A204.1 (cell line): ENCODE measurements around the gene EFCAB5.
A peak's percentile ranks its signal among the peaks of the same experiment; 100 is the strongest.
"Not testable (repeated sequence)": the region's sequence is repeated elsewhere in the genome, so short reads cannot be mapped to it uniquely, and the experiment has no call there.

Source experiments
- FAIRE-seq: peaks from 2 replicates; lab custom pipeline; 2012; peaks lifted over from hg19 to GRCh38; lab: Jason Lieb, UNC

Gene EFCAB5

DNA sequence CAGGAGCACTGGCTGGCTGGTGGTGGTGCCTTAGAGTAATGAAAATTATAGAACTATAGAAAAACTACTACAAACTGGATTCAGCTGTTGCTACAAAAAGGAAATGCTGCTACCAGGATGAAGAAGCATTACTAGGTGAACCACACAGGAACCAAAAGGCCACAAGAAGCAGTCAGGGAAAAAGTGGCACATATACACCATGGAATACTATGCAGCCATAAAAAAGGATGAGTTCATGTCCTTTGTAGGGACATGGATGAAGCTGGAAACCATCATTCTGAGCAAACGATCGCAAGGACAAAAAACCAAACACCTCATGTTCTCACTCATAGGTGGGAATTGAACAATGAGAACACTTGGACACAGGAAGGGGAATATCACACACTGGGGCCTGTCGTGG lies 5.5 kb upstream of the EFCAB5 start:
- FAIRE-seq = not testable (repeated sequence)

DNA sequence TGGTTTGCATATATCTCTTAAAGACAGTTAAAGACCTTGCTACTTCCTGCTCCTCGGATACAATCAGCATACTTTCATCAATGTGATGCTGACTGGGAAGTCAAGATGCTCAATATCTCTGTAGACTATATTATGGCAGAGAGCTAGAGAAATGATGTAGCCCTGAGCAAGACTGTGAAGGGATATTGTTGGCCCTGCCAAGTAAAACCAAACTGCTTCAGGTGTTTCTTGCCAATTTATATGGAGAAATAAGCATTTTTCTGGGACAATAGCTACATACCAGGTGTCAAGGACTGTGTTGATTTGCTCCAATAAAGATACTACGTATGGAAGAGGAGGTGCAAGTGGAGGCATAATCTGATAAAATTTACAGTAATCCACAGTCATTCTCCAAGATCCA lies 4.7 kb upstream of the EFCAB5 start:
- FAIRE-seq = no peak

DNA sequence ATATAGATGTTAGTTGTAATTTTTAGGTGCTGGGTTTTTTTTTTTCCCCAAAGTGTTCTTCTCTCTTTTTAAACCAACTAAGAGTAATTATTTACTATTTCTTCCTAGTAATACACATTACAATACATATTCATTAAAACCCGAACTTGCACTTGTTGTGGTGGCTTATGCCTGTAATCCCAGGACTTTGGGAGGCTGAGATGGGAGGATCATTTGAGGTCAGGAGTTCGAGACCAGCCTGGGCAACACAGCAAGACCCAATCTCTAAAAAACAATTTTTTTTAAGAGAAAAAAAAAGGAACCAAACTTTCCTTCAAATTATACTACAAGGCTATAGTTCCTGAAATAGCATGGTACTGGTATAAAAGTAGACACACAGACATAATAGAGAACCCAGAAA lies 3.8 kb downstream of the EFCAB5 start:
- FAIRE-seq = peak; percentile 16

DNA sequence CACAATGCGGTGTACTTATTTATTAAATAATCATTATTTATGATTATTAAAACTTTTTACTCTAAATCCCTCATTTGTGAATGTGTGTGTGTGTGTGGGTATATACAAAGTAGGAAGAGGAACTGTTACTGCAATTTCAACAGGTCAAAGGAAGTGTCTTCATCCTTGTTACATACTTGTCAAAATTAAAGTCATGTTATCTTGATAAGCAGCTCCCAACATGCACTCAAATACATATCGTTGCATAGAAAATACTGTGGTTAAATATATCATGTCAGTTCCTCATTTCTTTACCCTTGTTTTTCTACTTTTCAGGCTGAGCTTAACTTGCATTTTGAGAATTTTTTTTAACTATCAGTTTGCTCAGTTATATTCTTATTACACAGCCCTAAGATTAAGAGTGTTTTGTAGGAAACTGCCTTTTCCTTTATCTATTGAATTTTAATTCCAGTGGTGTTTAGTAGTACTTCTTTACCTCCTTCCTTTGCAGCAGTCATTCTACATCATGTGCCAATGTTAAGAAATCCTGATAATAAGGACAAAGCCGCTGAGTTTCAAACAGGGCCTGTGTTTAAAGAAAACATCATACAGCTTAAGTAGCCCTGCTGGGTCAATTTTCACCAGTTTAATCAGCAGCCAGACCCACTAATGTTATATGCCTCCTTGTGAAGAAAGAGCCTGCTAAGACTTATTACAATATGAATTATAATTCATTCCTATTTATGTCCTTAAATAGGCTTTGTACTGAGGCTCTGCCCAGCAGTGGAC lies 7.2 kb downstream of the EFCAB5 start:
- no peak for FAIRE-seq

DNA sequence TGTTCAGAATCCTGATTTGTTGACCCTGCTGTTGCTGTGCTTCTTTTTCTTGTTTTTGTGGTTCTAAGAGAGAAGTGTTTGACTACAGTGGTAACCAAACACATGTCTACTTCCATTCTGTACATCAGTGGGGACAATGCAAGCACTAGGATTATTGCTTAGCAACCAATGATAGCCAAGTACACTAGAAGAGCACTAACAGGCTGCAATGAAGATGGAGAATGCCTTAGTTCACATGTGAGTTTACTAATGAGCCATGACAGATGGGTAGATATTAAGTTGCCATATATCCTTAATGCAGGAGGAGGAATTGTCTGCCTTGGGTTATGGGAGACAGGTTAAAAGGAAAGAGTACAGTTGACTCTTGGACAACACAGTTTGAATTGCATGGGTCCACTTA lies 8.3 kb downstream of the EFCAB5 start:
- no peak for FAIRE-seq

DNA sequence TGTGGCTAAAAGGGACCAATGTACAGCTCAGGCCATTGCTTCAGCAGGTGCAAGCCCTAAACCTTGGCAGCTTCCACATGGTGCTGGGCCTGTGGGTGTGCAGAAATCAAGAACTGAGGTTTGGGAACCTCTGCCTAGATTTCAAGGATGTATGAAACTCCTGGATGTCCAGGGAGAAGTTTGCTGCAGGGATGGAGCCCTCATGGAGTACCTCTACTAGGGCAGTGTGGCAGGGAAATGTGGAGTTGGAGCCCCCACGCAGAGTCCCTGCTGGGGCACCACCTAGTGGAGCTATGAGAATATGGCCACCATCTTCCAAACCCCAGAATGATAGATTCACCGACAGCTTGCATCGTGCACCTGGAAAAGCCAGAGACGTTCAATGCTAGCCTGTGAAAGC lies 13.0 kb downstream of the EFCAB5 start:
- FAIRE-seq = no peak

DNA sequence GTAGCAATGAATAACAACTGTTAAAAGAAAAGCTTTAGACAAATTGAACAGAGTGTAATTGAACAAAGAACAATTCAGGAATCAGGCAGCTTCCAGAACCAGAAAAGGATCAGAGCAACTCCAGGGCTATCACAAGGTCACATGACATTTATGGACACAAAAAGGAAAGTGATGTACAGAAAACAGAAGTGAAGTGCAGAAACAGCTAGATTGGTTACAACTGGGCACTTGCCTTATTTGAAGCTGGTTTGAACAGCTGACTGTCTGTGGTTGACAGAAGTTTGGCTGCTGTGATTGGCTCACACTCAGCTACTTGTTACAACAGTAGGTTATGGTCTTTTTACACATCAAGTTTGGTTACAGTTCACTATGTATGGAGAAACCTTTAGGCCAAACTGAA lies 14.8 kb downstream of the EFCAB5 start:
- no peak for FAIRE-seq

DNA sequence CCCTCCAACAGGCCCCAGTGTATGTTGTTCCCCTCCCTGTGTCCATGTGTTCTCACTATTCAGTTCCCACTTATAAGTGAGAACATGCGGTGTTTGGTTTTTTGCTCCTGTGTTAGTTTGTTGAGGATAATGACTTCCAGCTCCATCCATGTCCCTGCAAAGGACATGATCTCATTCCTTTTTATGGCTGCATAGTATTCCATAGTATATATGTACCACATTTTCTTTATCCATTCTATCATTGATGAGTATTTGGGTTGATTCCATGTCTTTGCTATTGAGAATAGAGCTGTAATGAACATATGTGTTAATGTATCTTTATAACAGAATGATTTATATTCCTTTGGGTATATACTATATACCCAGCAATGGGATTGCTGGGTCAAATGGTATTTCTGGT lies 16.1 kb downstream of the EFCAB5 start:
- FAIRE-seq = not testable (repeated sequence)

DNA sequence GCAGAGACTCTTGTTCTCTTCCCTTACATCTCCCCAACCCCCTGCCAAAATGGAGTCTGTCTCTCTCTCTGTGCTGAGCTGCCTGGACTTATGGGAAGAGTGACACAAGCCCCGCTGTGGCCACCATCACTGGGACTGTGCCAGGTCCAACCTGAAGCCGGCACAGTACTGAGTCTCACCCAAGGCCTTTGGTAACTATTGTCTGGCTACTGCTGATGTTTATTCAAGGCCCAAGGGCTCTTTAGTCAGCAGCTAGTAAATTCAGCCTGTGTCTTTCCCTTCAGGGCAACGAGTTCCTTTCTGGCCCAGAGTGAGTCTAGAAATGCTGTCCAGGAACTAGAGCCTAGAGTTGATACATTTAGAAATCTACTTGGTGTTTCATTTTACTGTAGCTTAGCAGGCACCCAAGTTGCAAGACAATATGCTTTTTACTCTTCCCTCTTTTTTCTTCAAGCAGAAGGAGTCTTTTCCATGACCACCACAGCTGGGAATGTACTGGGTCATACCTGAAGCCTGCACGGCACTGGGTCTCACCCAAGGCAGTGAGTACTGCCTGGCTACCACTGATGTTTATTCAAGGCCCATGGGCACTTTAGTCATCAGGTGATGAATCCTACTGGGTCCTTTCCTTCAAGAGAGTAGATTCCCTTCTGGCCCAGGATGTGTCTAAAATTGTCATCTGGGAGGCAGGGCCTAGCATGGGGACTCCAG lies 17.7 kb downstream of the EFCAB5 start:
- FAIRE-seq = no peak

DNA sequence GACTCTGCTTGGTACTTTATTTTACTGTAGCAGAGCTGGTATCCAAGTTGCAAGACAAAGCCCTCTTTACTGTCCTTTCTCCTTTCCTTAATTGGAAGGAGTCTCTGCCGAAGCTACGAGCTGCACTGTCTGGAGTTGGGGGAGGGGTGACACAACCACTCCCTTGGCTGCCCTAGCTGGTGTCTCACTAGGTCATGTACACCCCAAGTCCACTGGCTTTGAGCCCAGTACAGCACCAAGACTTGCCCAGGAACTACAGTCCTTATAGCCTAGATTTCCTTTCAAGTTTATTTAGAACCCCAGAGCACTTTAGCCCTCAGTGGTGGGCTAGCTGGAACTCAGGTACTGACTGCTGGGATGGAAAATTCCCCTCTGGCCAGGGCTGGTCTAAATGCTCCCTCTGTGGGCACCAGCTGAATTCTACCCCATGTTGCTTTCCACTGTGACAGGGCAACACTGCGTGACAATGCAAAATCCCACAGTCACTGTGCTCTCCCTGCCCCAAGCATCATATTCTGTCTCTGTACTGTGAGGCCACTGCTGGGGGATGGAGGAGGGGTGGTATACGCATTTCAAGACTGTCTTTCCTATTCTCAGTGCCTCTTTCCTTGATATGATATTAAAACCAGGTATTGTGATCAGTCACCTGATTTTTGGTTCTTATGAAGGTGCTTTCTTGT lies 18.4 kb downstream of the EFCAB5 start:
- no peak for FAIRE-seq

DNA sequence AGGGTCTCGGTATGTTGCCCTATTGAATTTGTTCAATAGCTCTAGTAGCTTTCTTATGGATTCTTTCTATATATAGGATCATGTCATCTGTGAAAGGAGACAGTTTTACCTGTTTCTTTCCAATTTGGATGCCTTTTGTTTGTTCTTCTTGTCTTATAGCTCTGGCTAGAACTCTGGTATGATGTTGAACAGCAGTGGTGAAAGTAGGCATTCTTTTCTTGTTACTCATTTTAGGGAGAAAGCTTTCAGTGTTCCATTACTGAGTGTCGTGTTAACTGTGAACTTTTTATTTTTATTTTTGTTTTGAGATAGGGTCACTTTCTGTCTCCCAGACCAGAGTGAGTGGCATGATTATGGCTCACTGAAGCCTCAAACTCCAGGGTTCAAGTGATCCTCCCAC lies 21.2 kb downstream of the EFCAB5 start:
- no peak for FAIRE-seq

DNA sequence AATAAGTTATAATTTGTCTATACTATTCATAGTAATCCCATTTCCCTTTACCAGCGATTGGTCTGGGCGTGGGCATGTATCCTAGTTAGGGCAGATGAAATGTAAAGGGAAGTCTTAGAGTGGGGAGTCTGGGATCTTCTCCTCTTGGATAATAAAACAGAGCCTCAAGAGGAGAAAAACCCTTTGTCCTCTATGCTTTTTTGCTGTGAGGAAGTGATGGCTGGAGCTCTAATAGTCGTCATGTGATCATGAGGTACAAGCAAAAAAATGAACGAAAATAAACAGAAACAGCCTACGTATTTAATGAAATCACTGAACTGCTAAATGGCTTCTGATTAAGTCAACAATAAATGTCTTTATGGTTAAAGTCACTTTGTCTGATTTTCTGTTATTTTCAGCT lies 26.8 kb downstream of the EFCAB5 start:
- FAIRE-seq = no peak

DNA sequence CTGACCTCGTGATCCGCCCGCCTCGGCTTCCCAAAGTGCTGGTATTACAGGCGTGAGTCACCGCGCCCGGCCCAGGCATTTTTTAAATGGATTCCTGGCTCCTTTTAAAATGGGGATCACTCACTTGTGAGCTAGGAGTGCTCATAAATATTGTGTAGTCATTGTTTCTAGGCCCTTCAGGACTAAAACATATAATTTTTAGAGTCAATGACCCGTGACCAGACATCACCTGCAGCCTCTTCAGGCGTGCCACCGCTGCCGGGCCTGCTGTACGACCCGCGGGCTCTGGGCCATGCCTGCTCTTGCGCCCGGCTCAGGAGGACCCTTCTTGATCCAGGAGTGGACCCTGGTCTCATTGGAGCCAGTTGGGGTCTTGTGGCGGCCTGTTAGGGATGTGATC lies 30.8 kb downstream of the EFCAB5 start:
- FAIRE-seq = no peak

DNA sequence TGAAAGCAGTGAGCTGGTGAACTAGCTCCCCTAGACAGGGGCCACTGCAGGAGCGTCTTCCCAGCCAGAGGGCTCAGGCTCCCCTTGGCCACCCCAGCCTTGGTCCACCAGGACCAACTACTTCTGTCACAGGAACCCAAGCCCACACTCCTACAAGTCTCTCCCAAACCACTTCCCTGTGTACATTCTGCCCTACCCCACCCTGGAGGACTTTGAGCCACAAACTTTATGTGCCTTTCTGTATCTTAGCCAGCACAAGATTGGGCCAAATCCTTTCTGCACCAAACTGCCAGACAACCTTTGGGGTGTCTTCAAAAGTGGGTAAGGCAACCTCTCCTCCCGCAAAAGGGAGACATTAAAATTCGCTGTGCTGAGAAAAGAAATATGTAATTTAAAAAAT lies 31.6 kb downstream of the EFCAB5 start:
- FAIRE-seq = no peak

DNA sequence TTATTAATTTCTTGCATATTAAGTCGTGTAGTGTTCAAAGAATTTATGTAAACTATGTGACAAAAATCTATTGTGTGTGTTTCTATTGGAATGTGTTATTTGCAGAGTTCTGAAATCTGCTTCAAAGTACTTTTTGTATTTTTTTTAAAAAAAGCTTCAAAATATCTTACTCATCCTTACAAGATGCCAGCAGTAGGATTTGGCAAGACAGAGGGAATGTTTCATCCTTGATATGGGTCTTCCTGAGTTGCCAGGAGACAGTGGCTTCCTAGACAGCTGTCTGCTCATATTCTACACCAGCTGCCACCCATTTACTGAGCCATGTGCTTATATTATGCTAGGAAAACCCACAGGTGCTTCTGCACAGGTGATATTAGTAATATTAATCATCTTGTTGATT lies 36.4 kb downstream of the EFCAB5 start:
- FAIRE-seq = no peak

DNA sequence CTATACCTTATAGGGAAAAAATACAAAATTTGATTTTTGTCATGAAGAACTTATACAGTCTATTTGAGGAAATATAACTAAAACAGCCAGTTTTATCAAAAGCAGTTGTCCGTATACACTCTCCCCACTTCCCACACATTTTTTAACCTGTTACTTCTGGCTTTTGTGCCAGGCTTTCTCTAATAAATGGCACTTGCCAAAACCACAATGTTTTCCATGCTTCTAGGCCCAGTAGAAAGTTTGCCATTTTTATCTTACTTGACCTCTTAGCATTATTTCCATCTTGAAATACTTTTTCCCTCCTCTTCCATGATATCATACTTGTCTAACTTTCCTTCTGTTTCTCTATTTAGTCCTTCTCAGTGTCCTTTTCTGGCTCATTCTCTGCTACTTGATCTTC lies 38.8 kb downstream of the EFCAB5 start:
- FAIRE-seq = no peak

DNA sequence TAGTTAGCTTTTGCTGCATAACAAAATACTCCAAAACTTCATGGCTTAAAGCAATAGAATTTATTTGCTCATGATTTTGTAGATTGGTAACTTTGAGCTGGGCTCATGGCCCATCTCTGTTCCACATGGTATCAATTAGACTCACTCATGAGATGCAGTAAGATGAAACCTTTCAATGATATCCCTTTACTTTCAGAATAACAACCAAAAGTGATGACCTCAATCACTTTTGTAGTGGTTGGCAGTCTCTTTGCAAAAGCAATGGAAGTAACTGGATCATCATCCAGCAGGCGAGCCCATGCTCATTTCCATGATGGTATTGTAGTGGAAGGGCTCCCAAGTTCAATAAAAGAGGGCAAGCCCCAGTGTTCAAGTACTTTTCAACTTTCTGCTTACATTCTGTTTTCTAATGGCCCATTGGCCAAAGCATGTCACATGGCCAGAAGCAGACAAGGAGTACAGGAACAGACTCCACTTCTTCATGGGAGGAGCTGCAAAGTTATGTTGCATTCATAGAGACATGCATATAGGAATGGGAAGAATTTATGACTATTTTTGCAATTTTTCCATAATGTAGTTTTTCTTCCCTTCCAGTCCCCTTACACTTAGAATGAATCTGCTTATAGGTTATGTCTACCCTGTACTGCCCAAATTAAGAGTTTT lies 41.7 kb downstream of the EFCAB5 start:
- FAIRE-seq = no peak

DNA sequence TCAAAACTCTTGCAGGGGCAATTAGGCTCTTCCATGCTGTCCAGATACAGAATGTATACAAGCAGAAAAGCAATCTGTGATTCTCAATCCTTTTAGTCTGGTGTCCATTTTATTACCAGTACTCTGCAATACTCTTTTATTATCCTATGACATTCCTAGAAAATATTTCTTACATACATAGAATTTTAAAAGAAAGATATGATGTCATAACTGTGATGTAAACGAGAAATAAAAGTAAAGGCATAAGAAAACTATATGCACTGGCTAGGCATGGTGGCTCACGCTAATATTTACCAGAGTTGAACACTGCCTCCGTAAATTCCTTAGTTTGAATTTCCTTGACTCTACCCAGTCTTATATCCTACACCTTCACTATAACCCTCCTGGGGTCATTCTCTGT lies 55.0 kb downstream of the EFCAB5 start:
- no peak for FAIRE-seq

DNA sequence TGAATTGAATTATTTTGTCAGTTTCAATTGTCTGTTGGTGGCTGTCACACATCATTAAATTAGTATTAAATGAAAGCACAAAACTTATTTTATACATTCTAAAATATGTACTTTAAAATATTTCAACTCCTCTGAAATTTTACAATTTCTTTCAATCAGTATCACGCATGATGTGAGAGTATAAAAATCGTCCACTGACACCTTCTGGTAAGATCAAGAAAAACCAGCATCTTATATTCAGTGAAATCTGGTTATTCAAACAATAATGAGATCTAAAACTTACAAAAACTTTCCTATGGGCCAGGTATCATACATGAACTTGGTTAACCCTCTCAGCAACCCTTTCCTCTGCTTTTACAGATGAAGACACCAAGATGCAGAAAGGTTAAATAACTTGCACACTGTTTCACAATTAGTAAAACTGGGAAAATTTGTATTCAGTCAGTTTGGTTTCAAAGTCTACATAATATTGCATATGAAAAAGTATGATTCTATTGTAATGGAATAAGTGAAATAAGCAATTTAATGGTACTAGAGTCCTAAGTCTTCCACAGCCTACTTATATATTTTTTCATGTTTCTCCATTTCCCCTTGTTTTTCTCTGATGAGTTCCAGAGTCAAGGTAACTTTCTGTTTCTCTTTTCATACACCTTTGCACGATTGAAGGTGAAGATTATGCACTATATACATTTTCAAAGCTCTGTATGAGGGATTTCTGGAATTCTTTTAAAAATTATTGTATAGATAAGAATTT lies 58.7 kb downstream of the EFCAB5 start:
- FAIRE-seq = peak; percentile 73

DNA sequence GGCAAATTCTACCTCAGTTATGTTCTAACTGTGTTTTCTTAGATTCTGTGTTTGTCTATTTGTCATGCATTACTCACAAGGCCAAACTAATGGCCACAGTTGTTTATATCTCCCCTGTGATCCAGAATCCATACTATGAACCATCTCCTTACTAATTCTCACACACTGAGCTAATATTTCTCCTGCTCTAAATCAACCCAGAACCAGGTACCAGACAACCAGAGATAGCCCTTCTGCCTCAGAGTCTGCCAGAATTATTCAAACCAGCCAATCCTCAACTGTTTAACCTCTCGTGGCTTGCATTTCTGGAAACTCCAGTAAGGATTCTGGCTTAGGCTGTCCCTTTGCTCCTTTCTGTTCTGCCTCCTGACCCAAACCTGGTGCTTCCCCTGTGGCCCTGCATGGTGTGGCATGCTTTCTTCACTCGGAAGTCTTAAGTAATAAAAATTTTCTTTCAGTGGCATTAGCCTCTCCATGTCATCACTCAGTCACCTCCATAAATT lies 59.4 kb downstream of the EFCAB5 start:
- no peak for FAIRE-seq

DNA sequence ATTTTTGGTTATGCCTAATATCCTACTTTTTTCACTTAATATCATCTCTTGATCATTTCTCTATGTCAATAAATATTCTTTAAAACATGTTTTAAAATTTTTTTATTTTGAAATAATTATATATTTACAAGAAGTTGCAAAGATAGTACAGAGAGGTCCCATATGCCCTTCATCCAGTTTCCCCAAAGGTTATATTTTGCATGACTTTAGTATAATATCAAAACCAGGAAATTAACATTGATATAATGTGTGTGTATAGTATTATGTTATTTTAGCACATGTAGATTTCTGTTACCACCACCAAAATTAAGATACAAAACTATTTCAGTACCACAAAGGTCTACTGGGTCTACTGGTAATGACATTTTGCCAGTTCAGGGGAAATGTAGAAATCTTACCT lies 60.7 kb downstream of the EFCAB5 start:
- FAIRE-seq = peak; percentile 19

DNA sequence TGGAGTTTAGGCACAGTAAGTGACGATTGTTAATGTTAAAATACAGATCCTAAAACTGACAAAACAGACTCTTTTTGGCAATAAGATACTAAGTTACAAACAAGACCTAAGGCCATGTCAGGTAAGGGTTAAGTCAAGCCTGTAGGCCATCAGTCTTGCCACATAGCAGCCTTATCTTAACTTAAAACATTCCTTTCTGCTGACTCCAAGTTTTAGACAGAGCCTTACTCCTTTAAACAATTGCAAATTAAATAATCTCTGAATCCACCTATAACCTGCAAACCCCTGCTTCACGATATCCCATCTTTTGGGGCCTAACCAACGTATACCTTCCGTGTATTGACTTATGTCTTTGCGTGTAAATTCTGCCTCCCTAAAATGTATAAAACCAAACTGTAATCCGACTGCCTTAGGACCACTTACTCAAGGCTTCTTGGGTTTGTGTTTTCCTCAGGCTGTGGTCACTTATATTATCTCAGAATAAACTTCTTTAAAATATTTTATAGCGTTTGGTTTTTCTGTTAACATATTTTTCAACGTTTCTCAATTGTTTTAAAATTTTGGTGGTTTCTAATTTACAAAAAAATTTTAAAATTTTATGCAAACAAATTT lies 64.4 kb downstream of the EFCAB5 start:
- no peak for FAIRE-seq
